HG02852 (cell line): Measurements from ENCODE around the gene CAMK1D.
"Not testable (repeated sequence)": the region's sequence is repeated elsewhere in the genome, so short reads cannot be mapped to it uniquely, and the experiment has no call there.

Experiments
- ATAC-seq: cut with Tn5 transposase; IDR thresholded peaks from one replicate; pipeline ENCODE4 v1.9.1; 2021; ENCODE audit warnings: mild to moderate bottlenecking, moderate library complexity; ENCODE audit not compliant: unreplicated experiment

CAMK1D gene

DNA sequence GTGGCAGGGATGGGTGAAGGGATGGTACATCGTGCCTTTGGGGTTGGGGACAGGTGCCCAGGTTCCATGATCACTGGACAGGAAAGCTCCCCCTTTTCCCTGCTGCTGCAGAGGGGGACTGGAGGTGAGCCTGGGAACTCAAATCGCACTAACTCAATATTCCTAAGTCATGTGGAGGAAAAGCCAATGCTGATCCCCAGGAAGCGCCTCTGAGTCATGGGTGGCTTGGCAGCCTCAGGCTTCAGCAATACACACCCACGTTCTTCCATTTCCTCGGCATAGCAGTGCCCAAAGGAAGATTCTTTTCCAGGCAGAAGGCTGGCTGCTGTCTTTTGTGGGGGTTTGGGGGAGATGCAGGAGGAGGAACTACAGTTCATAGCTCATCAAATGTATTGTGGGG, 486.4 kb downstream of the CAMK1D start:
- no peak for ATAC-seq

DNA sequence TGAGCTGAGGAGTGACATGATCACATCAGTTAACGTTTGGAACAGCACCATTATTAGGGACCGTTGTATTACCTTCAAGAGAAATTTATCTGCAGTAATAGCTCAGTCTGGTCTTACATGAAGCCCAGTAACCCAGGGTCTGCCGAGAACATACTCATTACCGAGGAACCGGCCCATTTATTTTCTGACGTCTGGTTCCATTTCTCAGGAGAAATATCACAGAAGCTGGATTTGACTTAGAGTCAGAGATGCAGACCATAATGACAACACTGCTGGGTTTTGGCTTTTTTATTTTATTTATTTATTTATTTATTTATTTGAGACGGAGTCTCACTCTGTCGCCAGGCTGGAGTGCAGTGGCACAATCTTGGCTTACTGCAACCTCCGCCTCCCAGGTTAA, 489.0 kb downstream of the CAMK1D start:
- no peak for ATAC-seq

DNA sequence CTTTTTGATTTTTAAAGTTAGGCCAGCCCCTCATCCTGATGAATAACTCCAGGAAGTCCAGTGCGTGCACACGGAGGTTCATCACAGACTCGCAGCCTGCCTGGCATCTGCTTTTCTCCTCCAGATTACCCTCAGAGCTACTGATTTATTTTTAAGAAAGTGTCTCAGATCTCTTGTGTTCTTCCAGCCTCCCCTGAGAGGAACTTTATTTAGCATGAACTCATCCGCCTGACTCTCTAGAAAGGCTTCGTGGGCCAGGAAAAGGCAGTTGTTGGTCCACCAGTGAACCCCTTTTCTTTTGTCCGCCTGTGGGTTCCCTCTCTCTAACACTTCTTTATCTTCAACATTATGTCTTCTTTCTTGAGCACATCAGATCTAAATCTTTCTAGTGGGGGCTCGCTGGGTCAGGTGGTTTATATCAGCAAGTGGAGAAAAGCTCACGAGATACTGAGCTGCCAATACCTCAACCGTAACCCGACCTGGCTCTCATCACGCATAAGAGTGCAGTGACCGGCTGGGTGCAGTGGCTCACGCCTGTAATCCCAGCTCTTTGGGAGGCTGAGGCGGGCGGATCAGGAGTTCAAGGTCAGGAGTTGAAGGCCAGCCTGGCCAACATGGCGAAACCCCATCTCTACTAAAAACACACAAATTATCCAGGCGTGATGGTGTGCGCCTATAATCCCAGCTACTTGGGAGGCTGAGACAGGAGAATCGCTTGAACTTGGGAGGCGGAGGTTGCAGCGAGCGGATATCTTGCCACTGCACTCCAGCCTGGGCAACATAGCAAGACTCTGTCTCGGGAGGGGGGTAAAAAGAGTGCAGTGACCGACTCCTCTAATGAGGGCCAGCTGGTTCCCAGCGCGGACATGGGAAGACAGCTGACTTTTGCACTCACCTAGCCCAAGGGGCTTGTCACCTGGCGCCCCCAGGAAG, 489.9 kb downstream of the CAMK1D start:
- no peak for ATAC-seq

DNA sequence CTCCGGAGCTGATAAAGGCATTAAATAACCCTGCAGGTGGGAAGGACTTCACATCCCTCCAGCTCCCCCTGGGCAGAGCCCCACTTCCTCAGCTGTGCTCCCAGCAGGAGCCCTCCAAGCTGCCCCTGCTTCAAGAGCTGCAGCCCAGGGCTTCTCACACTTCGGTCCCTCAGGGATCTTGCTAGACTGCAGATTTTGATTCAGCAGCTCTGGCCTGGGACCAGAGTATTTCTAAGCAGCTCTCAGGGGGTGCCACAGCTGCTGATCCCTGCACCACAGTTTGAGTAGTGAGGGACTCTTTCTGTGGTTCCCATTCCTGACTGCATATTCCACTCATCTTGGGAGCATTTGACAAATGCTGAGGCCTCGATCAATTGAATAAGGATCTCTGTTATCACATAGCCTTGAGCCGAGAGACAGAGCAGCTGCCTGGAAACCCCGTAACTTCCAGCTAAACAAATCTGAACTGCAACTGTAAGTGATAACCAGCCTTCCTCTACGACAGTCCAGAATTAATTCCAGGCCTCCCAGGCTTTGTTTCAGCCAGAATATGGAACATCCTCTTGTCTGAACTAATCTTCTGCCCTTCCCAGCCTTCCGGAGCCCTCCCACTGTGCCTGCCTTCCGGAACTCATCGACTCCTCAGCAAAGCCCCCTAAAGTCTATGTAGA, 490.7 kb downstream of the CAMK1D start:
- no peak for ATAC-seq

DNA sequence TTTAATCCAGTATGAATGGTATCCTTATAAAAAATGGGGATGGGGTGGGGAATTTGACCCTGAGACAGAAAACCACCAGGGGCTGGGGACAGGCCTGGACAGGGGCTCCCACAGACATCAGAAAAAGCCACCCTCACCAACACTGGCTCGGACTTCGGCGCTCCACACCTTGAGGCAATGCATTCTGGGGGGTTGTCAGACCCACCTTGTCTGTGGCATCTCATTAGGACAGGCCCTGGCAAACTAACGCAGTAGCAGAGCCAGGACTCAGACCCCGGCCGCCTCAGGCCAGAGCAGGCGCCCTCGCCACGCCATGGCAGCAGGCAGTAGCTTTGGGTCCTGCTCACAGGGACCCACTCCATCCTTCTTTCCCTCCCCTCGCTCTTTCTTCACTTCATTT, 492.1 kb downstream of the CAMK1D start:
- no peak for ATAC-seq

DNA sequence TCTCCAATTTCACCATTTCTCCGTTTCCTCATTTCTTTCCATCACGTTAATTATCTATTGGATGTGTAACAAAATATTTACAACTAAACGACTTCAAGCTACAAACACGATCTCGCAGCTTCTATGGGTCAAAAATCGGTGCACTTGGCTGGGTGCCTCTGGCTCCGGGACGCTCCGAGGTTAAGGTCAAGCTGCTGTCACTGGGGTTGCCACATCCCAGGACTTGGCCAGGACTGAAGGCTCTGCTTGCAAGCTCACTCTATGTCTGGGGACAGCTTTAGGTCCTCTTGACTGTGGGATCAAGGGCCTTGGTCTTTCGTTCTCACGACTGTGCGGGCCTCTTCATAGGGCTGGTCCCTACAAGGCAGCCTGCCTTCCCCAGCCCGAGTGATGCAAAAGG, 492.5 kb downstream of the CAMK1D start:
- no peak for ATAC-seq

DNA sequence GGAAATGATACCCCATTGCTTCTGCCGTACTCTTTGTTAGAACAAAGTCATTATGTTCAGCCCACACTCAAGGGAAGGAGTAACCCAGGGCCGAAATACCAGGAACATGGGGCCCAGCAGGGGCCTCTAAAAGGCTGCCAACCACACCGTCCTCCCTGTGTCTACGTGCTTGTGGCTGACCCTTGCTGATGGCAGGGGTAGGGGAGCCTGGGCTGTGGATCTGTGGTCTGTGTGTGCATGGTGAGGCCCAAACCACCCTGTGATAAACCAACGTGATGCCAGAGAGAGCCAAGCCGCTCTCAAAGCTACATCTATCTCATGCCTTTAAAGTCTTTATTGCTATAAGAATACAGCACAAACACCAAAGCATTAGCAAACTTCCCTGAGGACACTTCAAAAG, 493.0 kb downstream of the CAMK1D start:
- ATAC-seq, result no peak

DNA sequence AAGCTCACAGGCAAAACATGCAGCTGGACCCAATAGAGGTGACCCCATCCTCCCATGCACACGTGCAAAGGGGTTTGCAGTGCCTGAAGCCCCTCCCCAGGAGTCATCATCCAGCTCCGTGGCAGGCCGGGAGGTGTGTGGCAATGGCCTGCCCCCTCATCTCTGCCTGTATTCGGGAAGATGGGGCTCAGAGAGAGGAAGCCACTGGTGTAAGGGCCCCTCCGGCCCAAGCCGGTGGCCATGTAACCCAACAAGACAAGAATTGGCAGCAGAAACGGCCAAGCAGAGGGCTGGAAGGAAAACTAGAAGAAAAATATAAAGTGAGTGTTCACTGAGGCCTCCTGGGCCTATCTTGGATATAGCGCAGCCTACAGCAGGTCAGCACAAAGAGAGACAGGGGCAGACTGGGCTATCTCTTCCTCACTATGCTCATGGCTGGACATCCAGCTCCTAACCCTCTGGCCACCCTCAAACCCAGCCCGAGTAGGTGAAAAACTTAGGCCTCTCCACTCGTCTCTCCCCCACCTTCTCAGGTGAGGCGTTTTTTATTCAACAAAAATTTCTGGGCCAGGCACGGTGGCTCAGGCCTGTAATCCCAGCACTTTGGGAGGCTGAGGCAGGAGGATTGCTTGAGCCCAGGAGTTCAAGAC, 494.1 kb downstream of the CAMK1D start:
- no peak for ATAC-seq

DNA sequence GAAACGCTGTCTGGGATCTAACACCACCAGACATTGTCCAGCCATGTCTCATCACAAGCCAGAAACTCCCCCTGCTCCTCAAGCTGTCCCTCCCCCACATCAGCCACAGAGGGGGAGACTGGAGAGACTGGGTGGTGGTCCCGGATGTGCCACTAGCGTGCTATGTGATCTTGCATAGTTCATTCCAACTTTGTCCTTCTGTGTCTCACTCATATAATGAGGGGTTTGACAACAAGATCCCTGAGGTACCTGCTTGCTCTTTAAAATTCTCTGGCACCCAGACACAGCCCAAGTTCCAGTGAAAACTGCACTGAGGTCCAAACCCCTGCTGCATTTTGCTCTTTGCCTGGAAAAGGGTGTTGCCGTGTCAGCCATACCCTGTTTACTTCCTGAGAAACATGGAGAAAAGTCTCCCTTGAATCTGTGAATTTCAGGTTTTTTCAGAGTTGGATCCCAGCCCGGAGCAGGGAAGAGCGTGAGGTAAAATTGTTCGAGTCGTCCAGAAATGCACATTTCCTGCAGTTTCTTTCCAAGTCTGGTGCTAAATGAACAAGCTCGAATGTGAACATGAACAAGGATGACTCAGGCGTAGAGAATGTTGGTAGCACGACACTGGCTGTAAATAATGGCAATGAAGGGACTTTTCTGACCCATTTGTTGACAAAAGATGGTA, 495.6 kb downstream of the CAMK1D start:
- ATAC-seq, result no peak

DNA sequence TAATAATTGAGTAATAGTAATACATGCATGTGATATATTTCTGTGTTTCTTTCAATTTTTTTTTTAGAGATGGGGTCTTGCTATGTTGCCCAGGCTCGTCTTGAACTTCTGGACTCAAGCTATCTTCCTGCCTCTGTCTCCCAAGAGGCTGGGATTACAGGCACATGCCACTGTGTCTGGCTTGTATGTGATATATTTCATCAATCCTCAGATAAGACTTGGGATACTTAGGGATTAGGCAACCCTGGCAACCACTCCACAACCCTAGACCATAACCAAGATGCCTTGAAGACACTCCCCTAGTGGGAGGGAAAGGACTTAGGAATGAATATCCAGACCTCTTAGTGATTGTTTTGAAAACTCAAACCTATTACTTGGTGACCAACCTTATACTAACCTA, 497.4 kb downstream of the CAMK1D start:
- ATAC-seq, result no peak

DNA sequence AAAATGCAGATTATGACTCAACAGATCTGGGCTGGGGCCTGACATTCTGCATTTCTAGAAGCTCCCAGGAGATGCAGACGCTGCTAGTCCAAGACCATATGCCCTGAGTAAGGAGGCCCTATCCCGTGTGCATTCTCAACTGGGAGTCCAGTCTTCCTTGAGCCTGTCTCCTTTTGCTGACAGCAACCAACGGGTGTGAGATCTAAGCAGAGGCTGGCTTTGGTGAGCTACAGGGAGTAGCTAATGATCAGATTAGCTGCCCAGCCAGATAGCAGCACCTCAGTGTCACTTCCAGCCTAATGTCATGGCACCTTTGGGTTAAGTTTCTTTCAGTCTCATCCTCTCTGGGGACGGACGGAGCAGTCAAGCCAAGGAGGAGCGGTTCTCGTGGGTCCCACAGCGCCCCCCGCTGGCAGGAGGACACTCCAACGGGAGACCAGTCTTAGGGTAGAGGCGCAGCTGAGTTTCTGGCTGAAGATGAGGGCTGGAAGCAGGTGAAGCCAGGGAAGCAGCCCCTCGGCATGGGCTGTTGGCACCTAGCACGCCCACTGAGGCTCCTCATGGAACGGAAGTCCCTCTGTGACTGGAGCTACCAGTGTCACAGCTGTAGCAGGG, 498.1 kb downstream of the CAMK1D start:
- ATAC-seq, result no peak

DNA sequence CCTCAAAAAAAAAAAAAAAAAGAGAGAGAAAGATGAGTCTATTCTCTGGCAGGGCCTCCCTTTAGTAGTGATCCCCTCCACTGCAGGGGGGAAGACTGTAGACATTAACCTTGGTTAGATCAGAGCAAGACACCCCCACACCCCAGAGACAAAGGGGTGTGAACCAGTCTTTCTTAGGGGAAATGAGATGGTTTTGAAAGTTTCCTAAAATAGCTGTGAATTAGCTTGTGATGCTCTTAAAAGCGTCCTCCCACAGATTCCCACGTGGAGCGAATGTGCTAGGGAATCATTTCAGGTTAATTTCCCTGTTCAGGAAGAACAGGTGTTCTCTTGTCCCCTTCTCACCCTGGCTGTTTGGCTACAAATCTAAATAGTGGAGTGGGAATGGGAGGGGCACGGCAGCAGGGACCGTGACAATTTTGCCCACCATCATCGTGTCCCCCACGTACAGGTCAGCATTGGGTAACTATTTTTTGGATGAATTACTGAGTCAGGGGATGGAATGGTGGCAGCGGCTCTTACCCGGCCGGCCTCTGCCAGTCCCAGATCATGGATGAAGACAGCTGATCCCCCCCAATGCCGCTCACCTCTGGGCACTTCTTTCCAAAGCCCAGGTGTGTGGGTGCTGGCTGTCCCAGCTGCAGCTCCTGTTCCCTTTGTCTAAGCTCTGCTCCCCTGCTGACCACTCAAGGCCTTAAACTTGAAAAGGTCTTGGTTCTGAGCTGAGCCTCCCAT, 499.3 kb downstream of the CAMK1D start:
- ATAC-seq, result no peak

DNA sequence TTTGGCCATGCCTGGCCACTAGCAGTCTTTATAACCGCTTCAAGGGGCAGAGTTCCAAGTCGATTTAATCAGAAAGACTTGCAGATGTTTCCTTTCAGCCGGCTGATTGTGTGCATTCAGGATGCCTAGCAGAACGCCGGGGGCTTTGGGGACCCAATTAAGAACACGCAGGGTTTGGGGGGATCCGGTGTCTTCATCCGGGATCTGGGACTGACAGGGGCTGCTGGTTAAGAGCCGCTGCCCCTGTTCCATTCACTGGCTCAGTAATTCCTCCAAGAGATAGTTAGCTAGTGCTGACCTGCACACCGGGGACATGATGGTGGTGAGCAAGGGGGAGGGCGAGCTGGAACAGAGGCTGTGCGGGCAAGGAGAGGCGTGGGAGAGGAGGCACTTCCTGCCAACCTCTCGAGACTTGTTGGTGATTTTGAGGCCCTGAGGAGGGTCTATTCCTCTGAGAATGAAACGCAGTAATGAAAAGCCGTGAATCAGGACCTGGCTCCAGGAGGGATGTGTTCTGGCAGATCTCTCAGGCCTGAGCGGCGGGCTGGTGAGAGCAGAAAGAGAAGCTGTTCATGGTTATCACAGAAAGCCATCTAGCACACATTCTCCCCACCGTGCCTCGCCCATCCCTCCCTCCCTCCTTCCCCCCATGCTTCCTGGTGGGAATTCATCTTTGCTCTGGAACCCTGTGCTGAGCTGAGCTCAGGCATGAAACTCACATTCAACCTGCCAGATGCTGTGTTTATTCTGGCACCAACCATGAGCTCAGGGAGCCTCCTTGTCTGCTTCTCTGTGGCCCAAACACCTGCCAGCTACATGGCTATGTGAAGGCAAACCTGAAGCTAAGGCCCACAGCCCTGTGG, 500.2 kb downstream of the CAMK1D start:
- no peak for ATAC-seq

DNA sequence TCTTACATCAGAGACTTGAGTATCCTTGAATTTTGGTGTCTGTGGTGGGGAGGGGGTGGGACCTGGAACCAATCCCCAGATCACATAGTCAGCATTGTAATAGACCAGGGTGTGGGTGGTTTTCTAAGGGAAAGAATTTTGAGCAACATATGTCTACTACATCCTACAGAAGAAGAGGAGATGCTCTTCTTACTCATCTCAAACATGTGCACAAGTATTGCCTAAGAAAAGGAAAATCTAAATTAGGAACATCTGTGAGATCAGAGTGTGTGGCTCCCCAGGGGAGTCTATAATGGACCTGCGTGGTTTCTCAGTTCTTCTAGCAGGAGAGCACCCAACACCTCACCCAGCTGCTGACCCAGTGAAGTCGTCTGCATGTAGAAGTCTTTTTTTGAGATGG, 503.3 kb downstream of the CAMK1D start:
- no peak for ATAC-seq

DNA sequence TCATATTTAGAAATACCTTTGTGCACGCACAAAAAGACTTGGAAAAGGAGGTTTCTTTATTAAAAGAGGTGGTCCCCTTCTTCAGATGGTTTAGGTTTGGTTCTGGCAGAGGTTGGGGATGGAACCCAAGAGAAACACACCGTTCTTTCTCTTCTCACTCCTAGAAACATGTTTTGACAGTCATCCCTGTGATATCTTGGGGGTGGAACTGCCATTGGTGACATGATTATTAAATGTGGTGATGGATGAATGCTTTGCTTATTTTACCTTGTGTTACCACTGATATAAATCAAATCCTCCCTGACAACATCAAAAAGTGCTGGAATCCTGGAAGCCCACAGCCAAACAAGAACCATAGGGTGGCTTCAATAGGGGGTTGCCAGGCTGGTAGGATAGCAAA, 505.6 kb downstream of the CAMK1D start:
- no peak for ATAC-seq

DNA sequence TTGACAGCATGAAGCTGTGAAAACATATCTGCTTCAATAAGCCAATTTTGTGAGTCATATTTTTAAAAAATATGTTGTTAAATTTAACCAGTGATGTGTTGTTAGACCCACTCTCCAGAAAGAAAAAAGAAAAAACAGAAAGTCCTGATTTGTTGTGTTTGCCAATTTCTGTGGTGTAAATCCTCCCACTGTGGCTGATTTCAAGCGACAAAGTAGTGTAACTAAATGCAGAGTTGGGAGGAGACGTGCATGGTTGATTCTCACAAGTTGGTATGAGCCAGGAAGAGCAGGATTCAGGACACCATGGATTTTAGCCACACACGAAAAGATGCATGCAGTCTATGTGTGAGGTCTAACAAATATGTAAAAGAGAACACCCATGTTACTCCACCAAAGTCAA, 513.1 kb downstream of the CAMK1D start:
- ATAC-seq, result no peak

DNA sequence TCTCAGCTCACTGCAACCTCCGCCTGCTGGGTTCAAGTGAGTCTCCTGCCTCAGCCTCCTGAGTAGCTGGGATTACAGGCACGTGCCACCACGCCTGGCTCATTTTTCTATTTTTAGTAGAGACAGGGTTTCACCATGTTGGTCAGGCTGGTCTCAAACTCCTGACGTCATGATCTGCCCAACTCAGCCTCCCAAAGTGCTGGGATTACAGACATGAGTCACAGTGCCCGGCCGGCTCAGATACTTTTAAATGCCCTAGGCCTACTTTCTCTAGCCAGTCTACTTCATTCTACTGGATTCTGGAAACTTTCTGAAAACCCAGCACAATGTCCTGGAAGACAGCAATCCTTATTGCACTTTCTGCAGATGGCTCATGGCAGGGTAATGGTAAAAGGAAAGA, 516.2 kb downstream of the CAMK1D start:
- not testable (repeated sequence) for ATAC-seq

DNA sequence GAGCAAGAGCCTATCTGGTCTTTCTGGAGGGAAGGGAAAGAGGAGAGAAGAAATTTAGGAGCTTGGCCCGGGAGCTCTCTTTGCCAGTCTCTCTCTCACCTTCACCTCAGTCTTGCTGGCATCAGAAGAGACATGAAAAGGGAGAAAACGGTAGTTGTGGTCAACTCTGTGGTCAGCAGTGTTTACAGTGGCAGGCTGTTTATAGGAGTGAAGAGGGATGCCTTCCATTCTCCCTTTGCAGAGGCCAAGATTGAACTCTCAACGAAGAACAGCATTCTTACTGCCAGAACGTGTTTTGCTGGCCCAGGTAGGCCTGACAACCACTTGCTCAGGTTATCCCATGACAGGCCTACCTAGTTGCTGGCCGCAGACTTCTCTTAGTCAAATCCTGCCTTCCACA, 518.9 kb downstream of the CAMK1D start:
- ATAC-seq, result no peak

DNA sequence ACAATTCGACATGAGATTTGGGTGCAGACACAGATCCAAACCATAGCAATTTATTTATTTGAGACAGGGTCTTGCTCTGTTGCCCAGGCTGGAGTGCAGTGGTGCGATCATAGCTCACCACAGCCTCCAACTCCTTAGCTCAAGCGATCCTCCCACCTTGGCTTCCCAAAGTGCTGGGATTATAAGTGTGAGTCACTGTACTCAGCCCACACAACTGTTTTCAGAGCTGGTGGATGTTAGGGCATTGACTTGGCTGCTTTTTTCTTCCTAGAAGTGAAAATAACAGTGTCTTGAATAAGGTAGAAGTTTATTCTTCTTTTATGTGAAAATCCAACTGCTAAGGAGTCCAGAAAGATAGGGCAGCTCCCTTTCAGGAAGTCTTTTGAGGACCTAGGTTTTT, 520.1 kb downstream of the CAMK1D start:
- ATAC-seq, result no peak
